Natural killer cell treated with Interleukin-12 subunit alpha and Interleukin-12 subunit beta and Interleukin-15 and Interleukin-18, amount 100 ng/mL, for 72 hours (primary cell): ENCODE data around the gene NCOA7. TPM values are rescaled to one million over a fixed set of nuclear protein-coding genes. Genes with fewer than 3 reads are reported as not detected.
"Not testable (repeated sequence)": the region's sequence is repeated elsewhere in the genome, so short reads cannot be mapped to it uniquely, and the experiment has no call there.

Experiments
- ATAC-seq, 2 donors: fragments of 150-1000 bp; cut with Tn5 transposase in 1 of 2; sonication (Bioruptor Pico), chemical (Tn5 transposase) in 1 of 2; 2 replicates each; pipeline ENCODE4 v1.10.0; 2021
- DNase-seq: peaks from one replicate; pipeline ENCODE4 v3.0.0; 2022; ENCODE audit warnings: low spot score
- H3K27ac Mint-ChIP-seq, 2 donors: 1 replicate in 1 of 2; 2 replicates in 1 of 2; pipeline ENCODE4 v1.8.0; 2022; ENCODE audit warnings: mixed read lengths in 2 of 2, mild to moderate bottlenecking in 1 of 2, moderate library complexity in 1 of 2
- H3K27me3 Mint-ChIP-seq, 2 donors: 1 replicate in 1 of 2; 2 replicates in 1 of 2; pipeline ENCODE4 v1.8.0; 2022; ENCODE audit warnings: mixed read lengths in 2 of 2
- H3K36me3 Mint-ChIP-seq: one replicate; pipeline ENCODE4 v1.8.0; 2022; ENCODE audit warnings: mixed read lengths
- H3K4me1 Mint-ChIP-seq, 2 donors: 1 replicate in 1 of 2; 2 replicates in 1 of 2; pipeline ENCODE4 v1.8.0; 2022; ENCODE audit warnings: low read depth in 2 of 2, mixed read lengths in 2 of 2, mild to moderate bottlenecking in 1 of 2
- H3K4me3 Mint-ChIP-seq: one replicate; pipeline ENCODE4 v1.8.0; 2022; ENCODE audit warnings: mixed read lengths
- H3K9me3 Mint-ChIP-seq: 2 replicates; pipeline ENCODE4 v1.8.0; 2022; ENCODE audit warnings: mixed read lengths
- total RNA-seq, 2 donors: library from RNA; stranded (reverse); gene quantifications; one replicate each; pipeline ENCODE4 v1.2.3, GENCODE V29; 2022

The NCOA7 gene
- total RNA-seq, 2 donors from 2014 or later, result 41.4 to 63.9 TPM

DNA sequence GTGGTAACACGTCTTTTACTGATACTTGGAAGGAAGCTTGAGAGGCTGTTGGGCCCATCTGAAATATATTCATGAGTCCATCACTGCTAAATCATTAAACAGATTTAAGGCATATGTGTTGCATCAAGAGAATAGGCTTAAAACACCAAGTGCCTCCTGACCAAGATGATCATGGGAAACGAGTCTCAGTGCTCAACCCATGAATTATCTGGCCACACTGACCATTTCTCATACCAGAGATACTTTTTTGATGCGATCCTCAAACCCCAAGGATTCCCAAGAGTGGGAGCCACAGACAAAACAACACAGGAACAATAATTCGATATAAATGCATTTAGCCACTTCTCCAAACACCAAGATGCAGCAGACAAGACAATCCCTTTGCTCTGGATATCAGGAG is 24.1 kb upstream of the NCOA7 start:
- Mint-ChIP-seq H3K9me3 (no peaks in the 10 kb centered on the region), H3K27me3 (peaks cover 20 to 38% of the 10 kb centered on the region in 2 donors), H3K36me3 (no peaks in the 10 kb centered on the region), H3K4me1 (no peaks in the 10 kb centered on the region), H3K27ac (no peak overlapping the region), H3K4me3 (no peak overlapping the region)
- ATAC-seq (no peak), DNase-seq (no peak)

- DNase-seq (no peak), ATAC-seq (no peak)
- Mint-ChIP-seq H3K9me3 (no peaks in the 10 kb centered on the region), H3K36me3 (no peaks in the 10 kb centered on the region), H3K27ac (no peak overlapping the region), H3K4me1 (no peaks in the 10 kb centered on the region), H3K27me3 (peaks cover 21 to 37% of the 10 kb centered on the region in 2 donors), H3K4me3 (no peak overlapping the region)
Observed at GRCh38 chr6:125769147-125769783, 21.5 kb upstream of the NCOA7 start.

DNA sequence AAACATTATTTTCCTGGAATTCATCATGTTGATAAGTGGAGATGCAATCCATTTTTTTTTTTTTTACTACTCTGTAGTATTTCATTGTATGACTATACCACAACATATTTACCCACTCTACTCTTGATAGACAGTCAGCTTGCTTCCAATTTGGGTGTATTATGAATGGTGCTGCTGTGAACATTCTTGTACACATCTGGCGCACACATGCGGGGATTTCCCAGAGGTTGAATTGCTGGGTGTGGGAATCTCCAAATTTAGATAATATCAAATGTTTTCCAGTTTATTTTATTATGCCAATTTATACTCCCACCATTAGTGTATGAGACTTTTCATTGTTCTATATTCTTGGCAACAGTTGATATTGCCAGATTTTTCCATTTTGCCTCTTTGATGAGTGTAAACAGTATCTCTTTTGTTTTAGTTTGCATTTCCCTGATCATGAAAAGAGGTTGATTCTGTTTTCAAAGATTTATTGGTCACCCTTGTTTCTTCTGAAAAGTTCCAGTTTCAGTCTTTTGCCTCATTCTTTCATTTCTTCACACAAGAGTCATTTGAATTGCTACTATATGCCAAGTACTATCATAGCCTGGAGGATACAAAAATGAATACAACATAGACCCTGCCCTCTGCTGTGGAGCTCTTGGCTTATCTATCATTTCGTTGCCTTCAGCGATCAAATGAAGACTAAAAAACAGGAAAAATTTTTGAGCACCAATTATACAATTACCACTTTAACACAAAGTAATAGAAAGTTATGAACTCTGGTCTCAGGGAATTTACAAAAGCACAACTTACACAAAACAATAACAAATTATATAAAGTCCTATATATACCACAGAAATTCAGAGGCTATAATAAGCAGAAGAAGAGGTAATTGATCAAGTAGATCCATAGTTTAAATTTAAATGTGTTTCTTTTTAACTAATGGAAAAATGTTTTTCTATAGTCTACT is 17.1 kb upstream of the NCOA7 start:
- DNase-seq (no peak), ATAC-seq (no peak)
- Mint-ChIP-seq H3K27me3 (peaks cover 13 to 15% of the 10 kb centered on the region in 2 donors), H3K4me3 (no peak overlapping the region), H3K27ac (no peak overlapping the region), H3K4me1 (peaks cover 0 to 5% of the 10 kb centered on the region in 2 donors), H3K9me3 (no peaks in the 10 kb centered on the region), H3K36me3 (no peaks in the 10 kb centered on the region)

DNA sequence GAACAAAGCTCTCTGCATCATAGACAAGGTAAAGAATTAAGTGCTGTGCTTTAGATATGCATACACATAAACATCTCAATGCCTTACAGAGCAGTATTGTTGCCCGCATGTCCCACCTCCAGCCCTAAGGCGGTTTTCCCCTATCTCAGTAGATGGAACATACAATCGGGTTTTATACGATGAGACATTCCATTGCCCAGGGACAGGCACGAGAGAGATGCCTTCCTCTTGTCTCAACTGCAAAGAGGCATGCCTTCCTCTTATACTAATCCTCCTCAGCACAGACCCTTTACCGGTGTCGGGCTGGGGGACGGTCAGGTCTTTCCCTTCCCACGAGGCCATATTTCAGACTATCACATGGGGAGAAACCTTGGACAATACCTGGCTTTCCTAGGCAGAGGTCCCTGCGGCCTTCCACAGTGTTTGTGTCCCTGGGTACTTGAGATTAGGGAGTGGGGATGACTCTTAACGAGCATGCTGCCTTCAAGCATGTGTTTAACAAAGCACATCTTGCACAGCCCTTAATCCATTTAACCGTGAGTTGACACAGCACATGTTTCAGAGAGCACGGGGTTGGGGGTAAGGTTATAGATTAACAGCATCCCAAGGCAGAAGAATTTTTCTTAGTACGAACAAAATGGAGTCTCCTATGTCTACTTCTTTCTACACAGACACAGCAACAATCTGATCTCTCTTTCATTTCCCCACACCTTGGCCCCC is 14.5 kb upstream of the NCOA7 start:
- not testable (repeated sequence) for H3K4me1 Mint-ChIP-seq, ATAC-seq, H3K9me3 Mint-ChIP-seq, DNase-seq, H3K27ac Mint-ChIP-seq, H3K4me3 Mint-ChIP-seq, H3K27me3 Mint-ChIP-seq, H3K36me3 Mint-ChIP-seq

DNA sequence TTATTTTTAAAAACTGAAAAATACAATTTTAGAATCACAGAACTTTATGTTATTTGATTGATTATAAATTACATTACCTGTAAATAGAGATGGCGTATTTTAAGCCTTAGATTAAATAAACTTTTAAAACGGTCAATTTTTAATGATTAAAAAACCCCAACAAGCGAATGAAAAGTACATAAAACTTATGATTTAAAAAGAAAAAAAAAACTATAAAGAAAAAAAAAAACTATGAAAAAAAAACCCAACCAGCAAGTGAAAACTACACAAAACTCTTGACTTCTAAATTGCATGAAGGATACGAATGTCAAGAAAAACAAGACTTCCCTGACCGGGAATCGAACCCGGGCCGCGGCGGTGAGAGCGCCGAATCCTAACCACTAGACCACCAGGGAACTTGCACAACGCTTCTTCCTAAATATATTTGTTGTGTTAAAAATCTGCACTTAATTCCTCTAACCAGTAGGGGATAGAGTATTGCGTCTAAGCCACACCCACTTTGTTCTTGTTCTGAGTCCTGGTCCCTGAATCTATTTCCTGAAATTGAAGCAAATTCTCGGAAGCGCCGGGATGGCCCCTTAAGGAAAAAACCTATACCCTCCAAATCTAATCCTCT is 10.7 kb upstream of the NCOA7 start:
- H3K4me1 Mint-ChIP-seq, result peaks cover 12 to 15% of the 10 kb centered on the region in 2 donors
- H3K27me3 Mint-ChIP-seq, result peaks cover 0 to 3% of the 10 kb centered on the region in 2 donors
- no peak overlapping the region for H3K27ac Mint-ChIP-seq
- H3K36me3 Mint-ChIP-seq, result no peaks in the 10 kb centered on the region
- peak; percentile 93 for ATAC-seq
- peak; percentile 82 for DNase-seq
- no peak overlapping the region for H3K4me3 Mint-ChIP-seq
- no peaks in the 10 kb centered on the region for H3K9me3 Mint-ChIP-seq

DNA sequence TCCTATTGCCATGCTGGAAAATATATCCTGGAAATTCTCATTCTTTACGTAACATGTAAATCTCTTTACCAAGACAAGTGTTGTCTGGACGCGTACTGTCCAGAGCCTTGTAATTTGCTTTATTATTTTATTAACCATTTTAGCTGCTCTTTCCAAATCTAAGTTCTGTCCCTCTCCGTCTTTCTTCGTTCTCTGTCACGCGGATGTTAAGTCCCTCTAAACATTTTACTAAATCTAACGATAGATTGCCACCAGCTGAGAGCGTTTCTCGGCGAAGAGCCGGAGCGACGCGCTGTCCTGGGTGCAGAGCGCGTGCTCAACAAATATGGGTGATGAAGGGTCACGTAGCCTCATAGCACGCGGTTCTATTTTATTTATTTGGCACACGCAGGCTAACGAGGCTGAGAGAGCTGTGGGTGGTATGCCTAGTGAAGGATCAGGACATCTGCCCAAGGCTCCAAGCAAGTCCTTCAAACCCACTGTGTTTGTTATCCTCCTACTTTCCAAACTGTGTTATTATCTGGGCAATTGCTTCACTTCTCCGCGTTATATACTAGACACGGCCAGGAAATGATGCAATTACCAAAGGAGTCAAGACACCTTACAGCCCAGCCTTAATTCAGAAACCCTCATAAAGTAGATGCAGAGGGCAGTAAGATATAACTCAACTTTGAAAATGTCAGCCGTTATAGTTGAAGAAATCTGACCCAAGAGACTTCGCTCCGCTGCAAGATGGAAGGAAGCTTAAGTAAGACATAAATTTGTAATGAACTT is 10.0 kb upstream of the NCOA7 start:
- Mint-ChIP-seq H3K9me3 (no peaks in the 10 kb centered on the region), H3K4me3 (no peak overlapping the region), H3K4me1 (peaks cover 12 to 15% of the 10 kb centered on the region in 2 donors), H3K27ac (no peak overlapping the region), H3K27me3 (peaks cover 0 to 3% of the 10 kb centered on the region in 2 donors), H3K36me3 (no peaks in the 10 kb centered on the region)
- ATAC-seq (peak; percentile 83 to 86), DNase-seq (peak; percentile 67)

GRCh38 chr6:125781314-125781868 is 9.4 kb upstream of the NCOA7 start:
- DNase-seq (no peak), ATAC-seq (peak in 1 of 2 donors; percentile 63)
- no peak overlapping the region for H3K27ac Mint-ChIP-seq
- H3K9me3 Mint-ChIP-seq, result no peaks in the 10 kb centered on the region
- peaks cover 0 to 3% of the 10 kb centered on the region in 2 donors for H3K27me3 Mint-ChIP-seq
- H3K4me3 Mint-ChIP-seq, result no peak overlapping the region
- H3K4me1 Mint-ChIP-seq, result peaks cover 12 to 15% of the 10 kb centered on the region in 2 donors
- no peaks in the 10 kb centered on the region for H3K36me3 Mint-ChIP-seq

- H3K36me3 Mint-ChIP-seq, result peaks cover 5% of the 10 kb centered on the region
- DNase-seq (no peak), ATAC-seq (no peak)
- no peaks in the 10 kb centered on the region for H3K9me3 Mint-ChIP-seq
- peaks cover 12 to 15% of the 10 kb centered on the region in 2 donors for H3K4me1 Mint-ChIP-seq
- no peak overlapping the region for H3K4me3 Mint-ChIP-seq
- H3K27ac Mint-ChIP-seq, result no peak overlapping the region
- H3K27me3 Mint-ChIP-seq, result no peaks in the 10 kb centered on the region
Observed at GRCh38 chr6:125784365-125784764, 6.4 kb upstream of the NCOA7 start.

DNA sequence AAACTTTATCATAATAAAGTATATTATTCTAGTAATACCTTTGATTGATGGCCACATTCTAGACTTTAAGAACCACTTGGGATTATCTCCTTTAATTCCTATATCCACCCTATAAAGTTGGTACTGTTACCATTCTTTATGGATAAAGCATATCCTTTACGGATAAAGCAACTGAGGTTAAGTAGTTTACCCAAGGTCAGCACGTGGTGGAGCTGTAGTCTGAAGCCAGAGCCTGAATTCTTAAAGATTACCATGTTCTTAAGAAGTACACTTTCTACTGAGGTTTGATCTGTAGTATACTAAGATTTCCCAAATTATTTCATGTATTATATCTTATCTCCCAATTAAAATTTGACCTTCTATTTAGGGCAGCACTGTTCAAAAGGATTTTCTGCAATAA is 3.0 kb upstream of the NCOA7 start:
- ATAC-seq (no peak), DNase-seq (no peak)
- H3K36me3 Mint-ChIP-seq, result peaks cover 5% of the 10 kb centered on the region
- no peaks in the 10 kb centered on the region for H3K9me3 Mint-ChIP-seq
- H3K27me3 Mint-ChIP-seq, result no peaks in the 10 kb centered on the region
- peaks cover 23 to 33% of the 10 kb centered on the region in 2 donors for H3K4me1 Mint-ChIP-seq
- H3K4me3 Mint-ChIP-seq, result peak overlapping the region; percentile 32
- peak overlapping the region in 1 of 2 donors; percentile 54 for H3K27ac Mint-ChIP-seq

GRCh38 chr6:125789167-125789566 is 1.6 kb upstream of the NCOA7 start:
- H3K4me1 Mint-ChIP-seq, result peaks cover 35 to 47% of the 10 kb centered on the region in 2 donors
- no peak for DNase-seq
- no peak for ATAC-seq

GRCh38 chr6:125789576-125790357 is 993 bp upstream of the NCOA7 start:
- Mint-ChIP-seq H3K36me3 (peaks cover 5% of the 10 kb centered on the region), H3K27me3 (no peaks in the 10 kb centered on the region), H3K9me3 (no peaks in the 10 kb centered on the region), H3K4me1 (peaks cover 32 to 46% of the 10 kb centered on the region in 2 donors), H3K4me3 (peak overlapping the region; percentile 90), H3K27ac (peak overlapping the region; percentile 93 to 96)
- DNase-seq, result no peak
- ATAC-seq, result peak in 1 of 2 donors; percentile 19

More at GRCh38 chr6:125789167-125789566, 1.6 kb upstream of the NCOA7 start:
- H3K27ac Mint-ChIP-seq, result peak overlapping the region; percentile 93 to 96
- peak overlapping the region; percentile 90 for H3K4me3 Mint-ChIP-seq
- H3K27me3 Mint-ChIP-seq, result no peaks in the 10 kb centered on the region
- H3K36me3 Mint-ChIP-seq, result peaks cover 5% of the 10 kb centered on the region
- H3K9me3 Mint-ChIP-seq, result no peaks in the 10 kb centered on the region
